GM21529 (cell line): ENCODE measurements around the gene CPXM1.
"Not testable (repeated sequence)": the region's sequence is repeated elsewhere in the genome, so short reads cannot be mapped to it uniquely, and the experiment has no call there.

ENCODE experiments used
- ATAC-seq: cut with Tn5 transposase; IDR thresholded peaks from one replicate; pipeline ENCODE4 v1.9.1; 2021; ENCODE audit not compliant: unreplicated experiment

The CPXM1 gene

GRCh38 chr20:2770091-2770490 is 30.3 kb downstream of the CPXM1 start:
- ATAC-seq, result not testable (repeated sequence)

- ATAC-seq, result no peak
These were observed 31.8 kb downstream of the CPXM1 start for GRCh38 chr20:2768632-2769015.

GRCh38 chr20:2767768-2768631 is 32.4 kb downstream of the CPXM1 start:
- ATAC-seq, result no peak

- ATAC-seq, result no peak
These were observed 37.2 kb downstream of the CPXM1 start for GRCh38 chr20:2763186-2763585.

- no peak for ATAC-seq
These were observed 37.8 kb downstream of the CPXM1 start for GRCh38 chr20:2762578-2763131.

GRCh38 chr20:2761885-2762284 is 38.5 kb downstream of the CPXM1 start:
- no peak for ATAC-seq

GRCh38 chr20:2760952-2761305 is 39.5 kb downstream of the CPXM1 start:
- ATAC-seq, result no peak

- no peak for ATAC-seq
These were observed 40.0 kb downstream of the CPXM1 start for GRCh38 chr20:2760297-2760951.

GRCh38 chr20:2759603-2760296 is 40.7 kb downstream of the CPXM1 start:
- ATAC-seq, result no peak

GRCh38 chr20:2759143-2759542 is 41.3 kb downstream of the CPXM1 start:
- ATAC-seq, result no peak

- ATAC-seq, result no peak
These were observed 42.5 kb downstream of the CPXM1 start for GRCh38 chr20:2757969-2758368.

GRCh38 chr20:2757001-2757400 is 43.4 kb downstream of the CPXM1 start:
- no peak for ATAC-seq

GRCh38 chr20:2756056-2756611 is 44.3 kb downstream of the CPXM1 start:
- no peak for ATAC-seq

GRCh38 chr20:2755451-2756055 is 44.9 kb downstream of the CPXM1 start:
- no peak for ATAC-seq

GRCh38 chr20:2754424-2754823 is 46.0 kb downstream of the CPXM1 start:
- ATAC-seq, result no peak

GRCh38 chr20:2753461-2754040 is 46.9 kb downstream of the CPXM1 start:
- no peak for ATAC-seq

- no peak for ATAC-seq
These were observed 47.6 kb downstream of the CPXM1 start for GRCh38 chr20:2752567-2753460.

- ATAC-seq, result no peak
These were observed 48.4 kb downstream of the CPXM1 start for GRCh38 chr20:2751878-2752566.

- no peak for ATAC-seq
These were observed 49.0 kb downstream of the CPXM1 start for GRCh38 chr20:2751347-2751877.
